RKO (cell line): ENCODE results near the gene RPS16.

Source experiments
- DNase-seq: peaks from one replicate; pipeline ENCODE4 v3.0.0-alpha.2; 2016; ENCODE audit warnings: low spot score

Gene RPS16

DNA sequence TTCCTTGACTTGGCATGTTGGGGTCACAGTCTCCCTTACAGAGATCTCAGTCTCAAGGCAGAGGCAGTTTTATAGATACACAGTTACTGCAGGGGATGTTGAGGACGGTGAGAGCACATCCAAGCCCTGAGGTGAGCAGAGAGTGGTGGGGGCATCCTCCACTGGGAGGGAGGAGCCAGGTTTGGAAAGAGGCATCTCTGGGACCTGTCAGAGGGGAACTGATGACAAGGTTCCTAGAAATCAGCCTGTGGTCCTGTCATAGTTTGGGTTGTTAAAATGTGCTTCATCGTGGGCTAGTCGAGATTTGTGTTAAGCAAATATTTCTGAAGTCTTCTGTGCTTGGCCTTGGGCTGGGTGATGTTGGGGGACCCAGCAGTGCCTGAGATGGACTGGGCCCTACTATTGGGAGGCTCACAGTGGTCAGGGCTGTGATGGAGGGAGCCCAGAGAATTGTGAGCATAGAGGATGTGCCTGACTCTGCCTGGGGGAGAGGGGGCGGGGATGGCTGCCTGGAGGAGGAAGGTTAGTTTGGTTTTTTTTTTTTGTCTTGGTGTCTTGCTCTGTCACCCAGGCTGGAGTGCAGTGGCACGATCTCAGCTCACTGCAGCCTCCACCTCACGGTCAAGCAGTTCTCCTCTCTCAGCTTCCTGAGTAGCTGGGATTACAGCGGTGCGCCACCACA, 13.5 kb upstream of the RPS16 start:
- no peak for DNase-seq

DNA sequence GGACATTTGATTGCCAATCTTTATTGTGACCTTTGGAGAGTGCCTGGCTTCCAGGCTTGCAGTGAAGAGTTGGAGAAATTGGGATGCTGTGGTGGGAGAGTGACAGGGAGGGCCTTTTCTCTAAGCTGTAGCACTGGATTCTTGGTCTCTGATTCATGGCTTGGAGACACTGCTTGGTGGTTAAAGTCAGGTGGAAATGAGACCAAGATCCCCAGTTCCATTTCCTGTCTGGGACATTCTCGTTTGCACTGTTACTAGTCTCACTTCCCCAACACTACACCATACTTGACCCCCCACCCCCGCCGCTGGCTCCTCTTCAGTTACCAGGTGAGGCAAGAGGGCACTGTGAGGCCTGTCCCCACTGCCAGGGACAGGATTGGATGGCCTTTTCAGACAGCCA, 12.5 kb upstream of the RPS16 start:
- DNase-seq: peak; percentile 44

DNA sequence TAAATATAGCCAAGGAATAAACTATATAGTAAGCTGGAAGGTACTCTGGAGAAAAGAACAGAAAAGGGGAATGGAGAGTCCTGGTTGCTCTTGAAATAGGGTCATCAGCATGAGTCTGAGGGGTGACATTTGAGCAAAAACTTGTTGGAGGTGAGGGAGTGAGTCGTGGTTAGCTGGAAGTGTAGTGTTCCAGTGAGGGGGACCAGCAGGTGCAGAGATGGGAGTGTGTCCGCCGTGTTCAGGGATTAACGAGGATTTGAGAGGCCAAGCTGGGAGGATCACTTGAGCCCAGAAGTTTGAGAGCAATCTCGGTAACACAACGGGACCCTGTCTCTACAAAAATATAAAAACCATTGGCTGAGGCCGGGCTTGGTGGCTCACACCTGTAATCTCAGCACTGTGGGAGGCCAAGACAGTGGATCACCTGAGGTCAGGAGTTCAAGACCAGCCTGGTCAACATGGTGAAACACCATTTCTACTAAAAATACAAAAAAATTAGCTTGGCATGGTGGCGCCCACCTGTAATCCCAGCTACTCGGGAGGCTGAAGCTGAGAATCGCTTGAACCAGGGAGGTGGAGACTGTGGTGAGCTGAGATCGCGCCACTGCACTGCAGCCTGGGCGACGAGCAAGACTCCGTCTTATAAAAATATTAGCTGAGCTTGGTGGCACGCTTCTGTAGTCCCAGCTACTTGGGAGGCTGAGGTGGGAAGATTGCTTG, 10.8 kb upstream of the RPS16 start:
- DNase-seq: peak; percentile 12

DNA sequence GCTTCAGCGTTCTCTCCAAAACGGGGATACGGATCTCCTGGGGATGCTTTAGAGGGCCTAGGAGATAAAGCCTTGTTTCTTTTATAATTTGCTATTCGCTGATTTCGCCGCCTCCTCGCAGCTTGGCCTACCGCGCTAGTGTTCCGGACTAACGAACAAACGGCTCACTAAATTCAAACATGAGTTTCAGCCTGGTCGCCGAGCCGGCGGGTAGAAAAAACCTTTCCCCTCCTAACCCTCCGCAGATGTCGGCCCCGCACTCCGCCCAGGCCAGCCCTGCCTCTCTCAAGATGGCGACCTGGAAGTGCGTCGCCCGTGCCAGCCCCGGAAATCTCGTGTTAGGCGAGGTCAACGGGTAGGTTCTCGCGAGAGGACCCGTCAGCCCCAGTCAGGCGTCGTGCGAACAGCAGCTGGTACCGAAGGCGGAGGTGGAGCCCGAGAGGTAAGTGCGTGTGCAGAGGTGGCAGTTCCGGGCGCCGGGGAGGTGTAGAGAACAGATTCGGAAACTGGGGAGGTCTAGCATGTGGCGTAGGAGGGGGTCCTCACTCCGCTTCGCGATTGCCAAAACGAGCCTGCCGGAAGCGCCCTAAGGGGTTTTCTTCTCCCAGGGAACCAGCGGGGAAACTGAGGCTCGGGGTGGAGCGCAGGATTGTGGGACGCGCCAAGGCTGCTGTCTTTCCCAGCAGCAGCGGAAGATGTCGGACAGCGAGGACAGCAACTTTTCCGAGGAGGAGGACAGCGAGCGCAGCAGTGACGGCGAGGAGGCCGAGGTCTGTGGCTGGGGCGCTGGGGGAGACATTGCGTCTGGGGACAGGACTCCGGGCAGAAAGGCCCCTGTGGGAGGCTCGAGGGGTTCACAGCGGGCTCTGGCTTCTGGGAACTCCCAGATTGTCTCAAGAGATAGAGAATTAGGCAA, 9.7 kb upstream of the RPS16 start, which contains the start of gene SUPT5H:
Gene SUPT5H, plus strand, starts transcription at position 387 of the 916 bp plus-strand sequence. Its CDS starts 309 bp downstream, at position 696.
- DNase-seq: peak; percentile 97

- DNase-seq: peak; percentile 36
Measured at GRCh38 chr19:39444598-39445195, 8.9 kb upstream of the RPS16 start.

DNA sequence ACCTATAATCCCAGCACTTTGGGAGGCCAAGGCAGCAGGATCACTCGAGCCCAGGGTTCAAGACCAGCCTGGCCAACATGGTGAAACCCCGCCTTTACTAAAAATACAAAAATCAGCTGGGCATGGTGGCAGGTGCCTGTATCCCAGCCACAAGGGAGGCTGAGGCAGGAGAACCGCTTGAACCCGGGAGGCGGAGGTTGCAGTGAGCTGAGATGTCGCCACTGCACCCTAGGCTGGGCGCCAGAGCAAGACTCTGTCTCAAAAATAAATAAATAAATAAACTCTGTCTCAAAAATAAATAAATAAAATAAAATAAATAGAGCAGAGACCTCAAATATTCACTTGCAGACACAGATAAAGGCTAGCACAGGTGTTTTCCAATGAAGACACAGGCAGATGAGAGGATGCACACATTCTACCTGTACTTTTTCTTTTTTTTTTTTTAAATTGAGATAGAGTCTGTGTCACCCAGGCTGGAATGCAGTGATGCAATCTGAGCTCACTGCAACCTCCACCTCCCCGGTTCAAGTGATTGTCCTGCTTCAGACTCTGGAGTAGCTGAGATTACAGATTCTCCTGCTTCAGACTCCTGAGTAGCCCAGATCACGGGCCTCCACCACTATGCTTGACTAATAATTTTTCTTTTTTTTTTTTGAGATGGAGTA, 2.7 kb upstream of the RPS16 start:
- peak; percentile 53 for DNase-seq

DNA sequence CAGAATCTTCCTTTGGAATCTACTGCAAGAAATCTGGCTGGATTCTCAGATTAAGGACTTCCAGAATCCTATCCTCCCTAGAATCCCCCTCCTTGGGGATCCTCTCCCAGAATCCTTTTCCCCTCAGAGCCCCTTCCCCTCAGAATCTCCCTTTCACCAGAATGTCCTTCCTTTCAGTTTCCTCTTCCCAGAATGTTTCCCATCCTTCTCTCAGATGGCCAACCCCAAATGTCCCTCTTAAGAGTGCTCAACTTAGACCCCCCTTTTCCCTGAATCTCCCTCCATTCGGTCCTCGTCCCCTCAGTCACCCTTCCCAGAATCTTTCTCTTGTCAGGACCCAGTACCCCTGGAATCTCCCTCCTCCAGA, 584 bp upstream of the RPS16 start:
- peak; percentile 20 for DNase-seq

GRCh38 chr19:39434123-39435076, 1.3 kb downstream of the RPS16 start:
- DNase-seq: peak; percentile 69

- no peak for DNase-seq
Measured at GRCh38 chr19:39433480-39434079, 2.2 kb downstream of the RPS16 start.

- DNase-seq: peak; percentile 20
Measured at GRCh38 chr19:39432677-39433025, 3.1 kb downstream of the RPS16 start.

DNA sequence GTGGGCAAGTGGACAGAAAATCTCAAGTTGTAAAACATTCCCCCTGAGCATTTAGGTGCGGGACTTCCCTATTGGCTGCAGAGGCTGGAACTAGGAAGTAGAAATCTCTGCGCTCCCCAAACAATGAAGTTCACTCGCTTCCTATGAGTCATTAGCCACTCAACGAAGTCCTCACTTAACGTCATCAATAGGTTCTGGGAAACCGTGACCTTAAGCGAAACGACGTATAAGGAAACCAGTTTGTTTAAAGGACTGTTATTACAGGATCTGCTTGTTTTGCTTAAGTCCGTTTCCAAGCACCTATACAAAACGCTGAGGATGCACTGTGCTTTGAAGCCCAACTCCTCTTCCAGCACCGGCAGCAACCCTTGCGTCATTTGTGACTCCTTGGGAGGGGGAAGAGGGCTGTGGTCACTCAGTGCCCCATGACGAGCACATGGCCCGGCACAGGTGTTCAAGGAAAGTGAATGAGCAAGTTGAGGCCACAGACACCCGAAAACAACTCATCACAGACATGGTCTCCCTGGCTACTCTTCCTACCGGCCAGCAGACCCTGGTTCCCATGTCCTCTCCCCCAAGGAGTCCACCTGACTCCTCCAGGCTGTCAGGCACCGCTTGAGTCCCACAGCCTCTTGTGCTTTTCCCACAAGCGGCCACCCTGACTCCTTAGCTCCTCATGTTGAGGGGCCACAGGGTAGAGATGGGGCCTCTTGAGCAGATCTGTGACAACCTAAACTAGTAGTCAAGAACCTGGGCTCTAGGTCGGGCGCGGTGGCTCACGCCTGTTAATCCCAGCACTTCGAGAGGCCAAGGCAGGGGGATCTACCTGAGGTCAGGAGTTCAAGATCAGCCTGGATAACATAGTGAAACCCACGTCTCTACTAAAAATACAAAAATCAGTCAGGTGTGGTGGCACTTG, 4.8 kb downstream of the RPS16 start:
- DNase-seq: peak; percentile 98

DNA sequence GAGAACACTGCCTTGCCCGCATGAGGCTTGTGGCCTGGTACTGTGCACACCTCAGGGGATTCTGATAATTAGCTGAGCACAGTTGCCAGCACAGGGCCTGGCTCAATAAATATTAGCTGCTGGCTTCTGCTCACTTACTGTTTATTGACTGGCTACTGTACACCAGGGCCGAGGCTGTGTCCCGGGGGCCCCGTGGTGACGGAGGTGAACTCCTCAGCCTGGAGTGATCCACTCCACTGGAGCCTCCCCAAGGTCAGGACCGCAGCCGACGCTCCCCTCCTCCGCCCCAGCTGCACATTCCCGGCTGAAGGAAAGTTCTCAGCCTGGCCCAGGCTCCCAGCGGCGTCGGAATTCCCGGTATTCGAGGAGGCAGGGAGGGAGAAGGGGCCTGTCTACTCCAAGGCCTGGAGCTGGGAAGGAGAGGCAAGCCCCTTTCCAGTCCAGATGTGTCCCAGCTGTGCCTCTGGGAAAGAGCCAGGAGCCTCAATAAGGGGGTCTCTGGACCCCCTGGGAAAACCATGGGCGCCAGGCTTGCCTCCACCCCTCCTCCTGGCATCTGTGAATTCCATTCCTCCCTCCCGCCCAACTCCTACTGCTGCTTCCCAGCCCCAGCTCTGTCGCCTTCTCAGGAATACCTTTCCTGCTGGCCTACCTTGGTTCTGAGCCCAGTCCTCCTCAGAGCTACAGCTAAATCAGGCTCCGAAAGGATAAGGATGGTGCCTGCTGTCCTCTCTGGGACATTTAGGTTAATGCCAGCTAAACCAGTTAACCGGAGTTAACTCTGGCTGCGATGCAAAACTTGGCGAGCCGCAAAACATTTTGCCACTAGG, 7.3 kb downstream of the RPS16 start:
- DNase-seq: no peak

- no peak for DNase-seq
Measured at GRCh38 chr19:39427707-39428106, 8.0 kb downstream of the RPS16 start.

DNA sequence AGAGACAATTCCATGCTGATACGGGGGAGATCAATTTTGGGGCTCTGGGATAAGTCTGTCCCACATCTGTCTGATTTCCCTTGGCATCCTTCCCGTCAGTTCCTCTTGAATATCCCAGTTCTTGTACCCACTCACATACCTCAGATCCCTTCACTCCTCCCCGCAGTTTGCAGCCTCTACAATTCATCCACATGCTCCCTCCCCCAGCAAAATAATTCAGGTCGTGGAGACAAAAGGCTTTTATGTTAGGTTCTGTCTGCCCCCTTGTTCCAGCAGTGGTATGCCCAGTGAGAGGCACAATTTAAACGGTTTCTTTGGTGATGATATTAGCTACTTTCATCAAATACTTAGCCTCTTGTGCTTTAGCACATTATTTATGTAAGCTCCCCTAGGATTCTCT, 9.6 kb downstream of the RPS16 start:
- no peak for DNase-seq

- DNase-seq: no peak
Measured at GRCh38 chr19:39425744-39426143, 10.0 kb downstream of the RPS16 start.

DNA sequence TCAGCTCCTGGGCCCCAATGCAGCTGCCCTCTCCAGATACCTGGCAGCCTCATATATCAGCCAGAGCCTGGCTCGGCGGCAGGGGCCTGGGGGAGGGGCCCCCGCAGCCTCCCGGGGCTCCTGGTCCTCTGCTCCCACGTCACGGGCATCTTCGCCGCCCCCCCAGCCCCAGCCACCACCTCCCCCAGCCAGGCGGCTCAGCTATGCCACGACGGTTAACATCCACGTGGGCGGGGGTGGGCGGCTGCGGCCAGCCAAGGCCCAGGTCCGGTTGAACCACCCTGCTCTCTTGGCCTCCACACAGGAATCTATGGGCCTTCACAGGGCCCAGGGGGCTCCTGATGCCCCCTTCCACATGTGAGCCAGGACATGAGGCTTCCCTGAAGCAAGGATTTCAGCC, 10.8 kb downstream of the RPS16 start:
- no peak for DNase-seq

GRCh38 chr19:39423258-39424086, 12.3 kb downstream of the RPS16 start:
- no peak for DNase-seq
